Suprapubic skin (tissue), 4 donors: Measurements from ENCODE around the gene RETREG1.

Source experiments
- POLR2A ChIP-seq, 2 donors: fragments of 450-650 bp; IDR thresholded peaks; one replicate each; pipeline ENCODE4 v1.6.1; 2017; ENCODE audit warnings: antibody characterized with exemption in 2 of 2, mild to moderate bottlenecking in 2 of 2, moderate library complexity in 2 of 2
- POLR2AphosphoS5 ChIP-seq, 3 donors: sonication (generic); formaldehyde crosslinking; IDR thresholded peaks; one replicate each; pipeline ENCODE4 v1.6.1; 2017; ENCODE audit warnings: antibody characterized with exemption in 3 of 3
- TF ChIP-seq, protein P1 (sequence below), 2 donors: fragments of 200-600 bp in 1 of 2; fragments of 450-650 bp in 1 of 2; sonication (generic) in 1 of 2; IDR thresholded peaks; one replicate each; pipeline ENCODE4 v1.5.1; 2016 to 2019; ENCODE audit warnings: antibody characterized with exemption in 2 of 2, mild to moderate bottlenecking in 1 of 2, moderate library complexity in 1 of 2

DNA sequence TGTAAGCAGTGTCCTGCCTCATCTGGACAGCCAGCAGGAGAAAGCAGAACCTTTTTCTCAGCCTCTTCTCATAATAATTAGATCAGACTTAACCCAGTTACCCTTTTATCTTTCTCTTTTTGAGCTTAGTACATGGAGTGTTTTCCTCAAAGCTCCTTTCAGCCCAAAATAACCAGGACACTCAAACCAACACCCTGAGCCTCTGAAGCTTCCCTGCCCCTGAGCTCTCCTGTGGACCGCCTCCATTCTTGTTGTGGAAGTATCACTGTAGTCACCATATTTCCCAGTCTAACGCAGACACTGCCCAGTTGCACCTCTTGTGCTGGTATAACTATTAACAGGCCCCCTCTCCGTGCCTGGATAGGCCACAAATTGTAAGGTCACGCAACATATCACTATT, 97.4 kb downstream of the RETREG1 start:
- TF ChIP-seq, protein P1, sequence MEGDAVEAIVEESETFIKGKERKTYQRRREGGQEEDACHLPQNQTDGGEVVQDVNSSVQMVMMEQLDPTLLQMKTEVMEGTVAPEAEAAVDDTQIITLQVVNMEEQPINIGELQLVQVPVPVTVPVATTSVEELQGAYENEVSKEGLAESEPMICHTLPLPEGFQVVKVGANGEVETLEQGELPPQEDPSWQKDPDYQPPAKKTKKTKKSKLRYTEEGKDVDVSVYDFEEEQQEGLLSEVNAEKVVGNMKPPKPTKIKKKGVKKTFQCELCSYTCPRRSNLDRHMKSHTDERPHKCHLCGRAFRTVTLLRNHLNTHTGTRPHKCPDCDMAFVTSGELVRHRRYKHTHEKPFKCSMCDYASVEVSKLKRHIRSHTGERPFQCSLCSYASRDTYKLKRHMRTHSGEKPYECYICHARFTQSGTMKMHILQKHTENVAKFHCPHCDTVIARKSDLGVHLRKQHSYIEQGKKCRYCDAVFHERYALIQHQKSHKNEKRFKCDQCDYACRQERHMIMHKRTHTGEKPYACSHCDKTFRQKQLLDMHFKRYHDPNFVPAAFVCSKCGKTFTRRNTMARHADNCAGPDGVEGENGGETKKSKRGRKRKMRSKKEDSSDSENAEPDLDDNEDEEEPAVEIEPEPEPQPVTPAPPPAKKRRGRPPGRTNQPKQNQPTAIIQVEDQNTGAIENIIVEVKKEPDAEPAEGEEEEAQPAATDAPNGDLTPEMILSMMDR (IDR thresholded peaks at IDR 0.05) = no peak
- TF ChIP-seq POLR2A (IDR thresholded peaks at IDR 0.05) = no peak
- no peak for TF ChIP-seq POLR2AphosphoS5 (IDR thresholded peaks at IDR 0.05)
